Kasumi-1 (cell line): ENCODE measurements around the gene ZNF467.

Source experiments
- DNase-seq, 2 experiments: peaks; one replicate each; lab custom pipeline; 2025; lab: John Stamatoyannopoulos, UW

ZNF467 gene

DNA sequence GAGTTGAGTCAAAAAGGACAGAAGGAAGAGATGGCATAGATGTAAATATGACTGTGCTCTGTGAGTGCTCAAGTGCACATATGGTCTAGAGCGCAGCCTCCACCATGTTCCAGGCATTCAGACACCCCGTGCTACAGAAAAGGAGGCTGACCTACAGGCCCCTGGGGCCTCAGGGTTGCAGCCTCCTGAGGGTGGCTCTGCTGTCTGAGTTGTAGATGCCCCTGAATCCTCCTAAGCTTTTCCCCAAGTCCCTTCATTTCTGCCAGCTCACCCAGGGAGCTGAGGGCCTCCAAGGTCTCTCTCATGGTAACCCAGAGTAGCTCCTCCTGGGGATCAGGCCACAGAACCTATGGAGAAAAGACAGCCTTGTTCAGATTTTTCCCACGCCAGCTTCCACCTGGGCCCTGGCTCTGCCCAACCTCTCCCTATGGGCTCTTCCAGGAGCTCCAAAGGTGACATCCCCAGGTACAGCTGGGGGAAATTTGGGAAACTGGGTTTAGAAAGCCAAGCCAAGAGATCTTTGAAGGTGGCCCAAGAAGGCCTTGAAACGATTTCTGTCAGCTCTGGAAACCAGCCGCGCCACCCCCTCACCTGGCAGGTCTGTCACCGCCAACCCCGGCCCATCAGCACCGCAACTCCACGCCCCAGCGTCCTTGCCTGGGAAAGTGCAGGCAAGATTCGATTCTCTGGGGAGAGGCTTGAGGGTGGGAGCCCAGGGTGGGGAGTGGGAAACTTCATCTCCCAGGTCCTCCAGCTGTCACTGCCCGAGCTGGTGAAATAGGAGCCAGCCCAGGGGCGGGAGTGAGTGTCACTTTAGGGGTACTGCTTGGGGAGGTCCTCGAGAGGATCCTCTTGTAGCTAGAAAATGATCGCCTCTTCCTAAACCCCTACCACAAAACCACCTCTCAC lies 2.4 kb downstream of the ZNF467 start:
- DNase-seq = no peak

DNA sequence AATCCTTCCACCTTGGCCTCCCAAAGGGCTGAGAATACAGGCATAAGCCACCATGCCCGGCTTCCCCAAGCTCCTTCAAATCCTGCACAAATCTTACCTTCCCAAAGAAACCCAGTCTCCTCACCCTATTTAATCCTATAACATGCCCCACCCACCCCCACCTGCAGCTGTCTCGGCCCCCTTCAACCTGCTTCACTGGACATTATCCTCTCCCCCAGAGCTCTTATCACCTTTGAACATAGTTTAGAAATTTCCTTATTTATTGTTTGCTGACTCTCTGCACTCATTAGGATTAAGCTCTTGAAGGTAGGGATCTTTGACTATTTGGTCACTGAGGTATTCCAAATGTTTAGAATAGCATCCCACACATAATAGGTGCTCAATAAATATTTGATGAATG lies 3.5 kb downstream of the ZNF467 start:
- no peak for DNase-seq

- no peak for DNase-seq
Measured at GRCh38 chr7:149768931-149769330, 4.5 kb downstream of the ZNF467 start.

- no peak for DNase-seq
Measured at GRCh38 chr7:149767068-149767467, 6.3 kb downstream of the ZNF467 start.

GRCh38 chr7:149766135-149766675 lies 7.2 kb downstream of the ZNF467 start:
- DNase-seq = no peak

- no peak for DNase-seq
Measured at GRCh38 chr7:149765399-149766121, 7.8 kb downstream of the ZNF467 start.

GRCh38 chr7:149764481-149765398 lies 8.6 kb downstream of the ZNF467 start:
- DNase-seq = no peak

- no peak for DNase-seq
Measured at GRCh38 chr7:149763563-149764240, 9.7 kb downstream of the ZNF467 start.

GRCh38 chr7:149762610-149763009 lies 10.8 kb downstream of the ZNF467 start:
- DNase-seq = no peak

DNA sequence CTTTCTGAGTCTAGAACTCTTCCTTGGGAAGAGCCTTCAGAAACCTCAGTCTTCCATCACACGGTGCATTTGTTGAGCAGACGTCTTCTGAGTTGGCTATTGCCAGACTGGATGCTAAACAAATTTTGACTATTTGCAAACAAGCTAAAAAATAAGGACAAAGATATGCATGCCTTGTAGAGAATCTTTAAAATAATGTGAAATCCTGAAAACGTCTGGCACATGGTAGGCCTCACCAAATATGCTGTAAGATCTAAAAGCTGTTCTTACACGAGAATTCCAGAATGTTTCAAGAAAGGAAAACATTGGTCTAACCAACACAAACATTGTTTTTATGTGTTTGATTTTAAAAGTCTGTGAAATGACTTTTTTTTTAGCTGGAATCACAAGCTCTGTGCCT lies 11.3 kb downstream of the ZNF467 start:
- no peak for DNase-seq

DNA sequence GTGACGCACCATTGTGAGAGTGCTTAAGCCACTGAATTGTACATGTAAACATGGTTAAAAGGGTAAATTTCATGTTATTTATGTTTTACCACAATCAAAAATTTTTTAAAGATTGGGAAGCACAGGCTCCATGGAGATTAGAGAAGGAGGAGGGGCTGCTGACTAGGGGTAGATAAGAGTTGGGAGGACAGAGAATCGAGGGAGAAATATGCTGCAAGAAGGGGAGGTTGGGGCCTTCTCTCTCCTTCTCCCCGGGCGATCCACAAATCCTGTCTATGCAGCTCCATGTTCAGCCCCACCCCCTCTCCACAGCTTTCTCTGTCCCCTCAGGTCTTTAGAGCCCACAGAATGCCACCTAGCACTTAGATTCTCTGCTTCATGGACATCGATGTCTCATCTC lies 12.1 kb downstream of the ZNF467 start:
- DNase-seq = no peak

DNA sequence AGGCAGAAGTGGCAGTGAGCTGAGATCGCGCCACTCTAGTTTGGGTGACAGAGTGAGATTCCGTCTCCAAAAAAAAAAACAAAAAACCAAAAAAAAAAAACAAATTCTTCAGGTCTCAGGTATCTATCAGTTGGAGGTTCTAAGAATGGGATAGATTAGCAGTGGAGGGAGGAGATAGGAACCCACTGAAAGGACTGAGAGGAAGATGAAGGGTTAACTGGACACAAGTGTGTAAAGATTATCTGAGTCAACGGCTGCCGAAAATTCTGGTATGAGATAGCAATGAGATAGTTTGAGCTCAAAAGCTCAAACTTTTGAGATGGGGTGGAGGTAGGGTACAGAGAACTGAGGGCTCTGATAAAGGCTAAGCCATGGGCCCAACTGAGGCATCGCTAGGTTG lies 12.8 kb downstream of the ZNF467 start:
- DNase-seq = no peak

DNA sequence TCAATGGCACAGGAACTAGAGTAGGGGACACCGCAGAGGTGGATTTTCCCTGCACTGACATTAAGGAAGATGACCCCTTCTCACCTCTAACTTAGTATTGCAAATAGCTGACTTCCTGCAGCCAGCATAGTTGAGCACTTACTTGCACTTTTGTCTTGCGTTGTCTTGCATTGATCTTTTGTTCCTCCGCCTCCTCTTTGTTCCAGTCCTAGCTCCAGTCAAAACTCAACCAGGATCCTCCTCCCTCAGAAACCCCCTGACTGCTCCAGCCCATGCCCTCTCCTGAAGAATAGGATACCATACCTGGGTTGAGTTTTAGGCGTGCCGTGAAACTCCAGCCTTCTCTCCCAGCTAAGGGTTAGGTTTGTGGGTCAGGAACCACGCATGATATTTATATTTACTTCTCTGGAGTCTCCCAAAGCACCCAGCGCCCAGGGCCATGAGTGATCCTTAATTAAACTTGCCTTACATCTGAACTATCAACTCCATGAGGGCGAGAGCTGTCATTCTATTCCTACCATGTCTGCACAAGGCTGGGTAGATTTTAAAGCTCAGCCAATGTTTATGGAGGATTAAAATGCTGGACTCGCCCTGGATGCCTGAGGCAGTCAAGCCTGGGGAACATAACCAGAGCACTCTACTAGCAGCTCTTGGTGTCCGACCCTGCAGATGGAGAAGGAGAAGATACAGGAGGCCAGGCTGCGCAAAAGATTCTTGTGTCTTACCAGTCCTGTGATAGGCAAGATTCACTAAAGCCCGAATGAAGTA lies 14.1 kb downstream of the ZNF467 start:
- DNase-seq = no peak

DNA sequence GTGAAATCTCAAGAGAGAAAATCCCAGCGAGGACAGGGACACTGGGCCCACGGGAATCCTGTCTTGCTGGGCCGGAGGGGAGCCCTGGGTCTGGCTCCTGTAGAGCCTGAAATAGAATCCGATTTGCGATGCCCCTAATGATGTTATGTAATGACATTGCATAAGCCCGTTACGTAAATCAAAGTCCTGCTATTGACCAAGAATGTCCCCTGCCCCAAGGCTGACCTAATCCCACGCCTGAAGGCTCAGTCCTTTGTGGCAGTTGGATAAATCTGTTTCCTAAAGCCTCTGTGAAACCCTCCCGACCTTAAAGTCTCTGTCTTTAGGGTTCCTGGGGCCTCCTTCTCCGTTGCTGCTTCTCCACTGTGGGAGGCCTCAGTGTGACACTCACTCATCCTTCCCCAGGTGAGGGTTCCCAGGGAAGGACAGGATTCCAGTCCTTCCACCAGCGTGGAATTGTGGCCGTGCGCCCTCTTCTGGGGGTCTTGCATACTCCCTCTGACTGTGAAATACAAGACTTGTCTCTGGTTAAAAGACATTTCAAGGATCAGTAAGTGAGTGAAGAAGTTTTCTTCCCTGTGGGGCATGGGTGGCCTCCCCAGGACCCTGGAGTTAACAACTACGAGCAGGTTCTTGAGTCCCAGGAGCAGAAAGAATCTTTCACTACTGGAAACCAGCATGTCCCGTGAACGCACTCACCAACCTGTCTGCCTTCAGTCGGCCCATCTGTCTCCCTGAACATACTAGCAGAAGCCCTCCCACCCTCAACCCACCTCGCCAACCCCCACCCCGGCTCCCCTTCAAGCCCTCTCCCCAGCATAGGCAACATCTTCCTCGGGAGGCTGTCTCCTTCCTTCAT lies 19.8 kb downstream of the ZNF467 start:
- peak in 1 of 2 experiments; percentile 51 for DNase-seq

GRCh38 chr7:149752646-149753045 lies 20.7 kb downstream of the ZNF467 start:
- DNase-seq = no peak

- DNase-seq = peak in 1 of 2 experiments; percentile 14
Measured at GRCh38 chr7:149751043-149751775, 22.2 kb downstream of the ZNF467 start.

GRCh38 chr7:149750122-149750845 lies 23.1 kb downstream of the ZNF467 start:
- no peak for DNase-seq
